H7 (cell line): Measurements from ENCODE around the gene HACD3. TPM values are rescaled to one million over a fixed set of nuclear protein-coding genes. Genes with fewer than 3 reads are reported as not detected.

ENCODE experiments used
- DNase-seq: peaks from one replicate; pipeline ENCODE4 v3.0.0; 2012
- H3K27me3 ChIP-seq: 2 replicates; pipeline ENCODE4 v1.6.0; 2011; ENCODE audit warnings: mild to moderate bottlenecking, low read length; ENCODE audit not compliant: control insufficient read depth, insufficient read depth
- H3K36me3 ChIP-seq: replicated peaks from 2 replicates; pipeline ENCODE4 v1.5.1; 2011; ENCODE audit warnings: low read length; ENCODE audit not compliant: control insufficient read depth, insufficient read depth
- H3K4me3 ChIP-seq: 2 replicates; pipeline ENCODE4 v1.5.1; 2011; ENCODE audit warnings: low read depth, mild to moderate bottlenecking, control low read depth, low read length, moderate library complexity; ENCODE audit not compliant: insufficient read depth
- total RNA-seq: library from RNA; depleted of rRNA; stranded (reverse); fragments of >200 nt; shearing (Covaris generic); gene quantifications from 2 replicates; pipeline ENCODE4 v1.2.3, GENCODE V29; 2014; rRNA removed

Gene HACD3
- total RNA-seq, 1 experiment from 2014 or later = 166 TPM

GRCh38 chr15:65626856-65627255 lies 96.6 kb downstream of the HACD3 start:
- DNase-seq = no peak
- Histone ChIP-seq H3K36me3 (peaks cover 3% of the 10 kb centered on the region), H3K27me3 (no peaks in the 10 kb centered on the region), H3K4me3 (no peak overlapping the region)

Other genes with a start within 250 kb of the HACD3 start
- 5.9 and 11.3 TPM in 2 replicates for gene PARP16, start 243.6 kb upstream of the HACD3 start, total RNA-seq
- not detected in 2 replicates for gene RNU5A-1, start 234.4 kb upstream of the HACD3 start, total RNA-seq
- gene RNU5B-1, start 225.8 kb upstream of the HACD3 start, total RNA-seq = not detected in 2 replicates
- gene IGDCC3, start 152.5 kb upstream of the HACD3 start, total RNA-seq = 38.3 and 39.7 TPM in 2 replicates
- 7.4 and 10.6 TPM in 2 replicates for gene IGDCC4, start 107.5 kb upstream of the HACD3 start, total RNA-seq
- gene DPP8, start 12.8 kb upstream of the HACD3 start, total RNA-seq = 18.4 and 21.1 TPM in 2 replicates
- gene INTS14, start 80.7 kb downstream of the HACD3 start, total RNA-seq = 35.8 and 35.9 TPM in 2 replicates
- 2.8 and 4.6 TPM in 2 replicates for gene SLC24A1, start 91.5 kb downstream of the HACD3 start, total RNA-seq